Measurements from ENCODE around the gene PFKP. TPM values are rescaled to one million over a fixed set of nuclear protein-coding genes. Genes with fewer than 3 reads are reported as not detected.

The PFKP gene
- total RNA-seq, 1 donor from 2014 or later = 361 TPM

GRCh38 chr10:3110782-3111620 is 43.7 kb downstream of the PFKP start:
- Histone ChIP-seq H3K4me2 (ENCODE audit: low read length) (no peak overlapping the region), H3K4me1 (ENCODE audit: insufficient read depth, low read length) (peaks cover 17% of the 10 kb centered on the region), H3K27me3 (ENCODE audit: insufficient read depth, low read length) (no peaks in the 10 kb centered on the region), H3K9me3 (ENCODE audit: insufficient read depth, low read depth, low read length) (no peaks in the 10 kb centered on the region), H3K9ac (ENCODE audit: low read length) (no peak overlapping the region), H4K20me1 (ENCODE audit: insufficient read depth, low read length) (peaks cover 17% of the 10 kb centered on the region), H3K79me2 (ENCODE audit: insufficient read depth, low read length) (peaks cover 24% of the 10 kb centered on the region), H2AFZ (ENCODE audit: low read depth, low read length) (no peak overlapping the region), H3K36me3 (ENCODE audit: insufficient read depth, low read length) (peaks cover 45% of the 10 kb centered on the region), H3K4me3 (ENCODE audit: insufficient read depth, low read depth, low read length) (no peak overlapping the region), H3K27ac (ENCODE audit: low read depth, low read length) (no peak overlapping the region)
- no peaks in the 10 kb centered on the region for H3K27me3 Mint-ChIP-seq (ENCODE audit: low read depth, unreplicated experiment)
- DNase-seq (ENCODE audit: low read depth) (no peak), FAIRE-seq (peak; percentile 20)
- peaks cover 3% of the 10 kb centered on the region for H3K4me1 Mint-ChIP-seq (ENCODE audit: low read depth, unreplicated experiment)
- no peak overlapping the region for H3K4me3 Mint-ChIP-seq (ENCODE audit: unreplicated experiment)
- no peaks in the 10 kb centered on the region for H3K9me3 Mint-ChIP-seq (ENCODE audit: unreplicated experiment)
- TF ChIP-seq EZH2 (IDR thresholded peaks at IDR 0.05; ENCODE audit: insufficient read depth, low read length) (no peak), CTCF (IDR thresholded peaks at IDR 0.05; ENCODE audit: insufficient read depth, low read depth, low read length) (no peak)
- H3K36me3 Mint-ChIP-seq (ENCODE audit: low read depth, unreplicated experiment) = peaks cover 41% of the 10 kb centered on the region
- no peak overlapping the region for H3K27ac Mint-ChIP-seq (ENCODE audit: unreplicated experiment)

GRCh38 chr10:3111621-3112163 is 44.3 kb downstream of the PFKP start:
- peaks cover 44% of the 10 kb centered on the region for H3K36me3 Mint-ChIP-seq (ENCODE audit: low read depth, unreplicated experiment)
- H3K79me2 ChIP-seq (ENCODE audit: insufficient read depth, low read length) = peaks cover 24% of the 10 kb centered on the region
- H4K20me1 ChIP-seq (ENCODE audit: insufficient read depth, low read length) = peaks cover 17% of the 10 kb centered on the region
- H3K9ac ChIP-seq (ENCODE audit: low read length) = no peak overlapping the region
- H3K9me3 Mint-ChIP-seq (ENCODE audit: unreplicated experiment) = no peaks in the 10 kb centered on the region
- FAIRE-seq = no peak
- no peaks in the 10 kb centered on the region for H3K27me3 Mint-ChIP-seq (ENCODE audit: low read depth, unreplicated experiment)
- peaks cover 52% of the 10 kb centered on the region for H3K36me3 ChIP-seq (ENCODE audit: insufficient read depth, low read length)
- no peak overlapping the region for H3K4me2 ChIP-seq (ENCODE audit: low read length)
- no peak overlapping the region for H2AFZ ChIP-seq (ENCODE audit: low read depth, low read length)
- no peaks in the 10 kb centered on the region for H3K27me3 ChIP-seq (ENCODE audit: insufficient read depth, low read length)
- H3K27ac ChIP-seq (ENCODE audit: low read depth, low read length) = peak overlapping the region; percentile 18
- peak overlapping the region; percentile 58 for H3K27ac Mint-ChIP-seq (ENCODE audit: unreplicated experiment)
- no peak overlapping the region for H3K4me3 Mint-ChIP-seq (ENCODE audit: unreplicated experiment)
- H3K4me1 Mint-ChIP-seq (ENCODE audit: low read depth, unreplicated experiment) = peaks cover 3% of the 10 kb centered on the region
- H3K4me1 ChIP-seq (ENCODE audit: insufficient read depth, low read length) = peaks cover 17% of the 10 kb centered on the region
- no peak overlapping the region for H3K4me3 ChIP-seq (ENCODE audit: insufficient read depth, low read depth, low read length)
- no peaks in the 10 kb centered on the region for H3K9me3 ChIP-seq (ENCODE audit: insufficient read depth, low read depth, low read length)
- TF ChIP-seq CTCF (IDR thresholded peaks at IDR 0.05; ENCODE audit: insufficient read depth, low read depth, low read length) = no peak
- TF ChIP-seq EZH2 (IDR thresholded peaks at IDR 0.05; ENCODE audit: insufficient read depth, low read length) = no peak
- DNase-seq (ENCODE audit: low read depth) = no peak

- FAIRE-seq = no peak
Observed at GRCh38 chr10:3113343-3113720, 46.0 kb downstream of the PFKP start.

More at GRCh38 chr10:3113343-3113720, 46.0 kb downstream of the PFKP start:
- Histone ChIP-seq H3K27me3 (ENCODE audit: insufficient read depth, low read length) (no peaks in the 10 kb centered on the region), H3K27ac (ENCODE audit: low read depth, low read length) (no peak overlapping the region), H3K9me3 (ENCODE audit: insufficient read depth, low read depth, low read length) (no peaks in the 10 kb centered on the region), H2AFZ (ENCODE audit: low read depth, low read length) (no peak overlapping the region), H3K4me2 (ENCODE audit: low read length) (no peak overlapping the region), H3K9ac (ENCODE audit: low read length) (no peak overlapping the region), H3K4me1 (ENCODE audit: insufficient read depth, low read length) (peaks cover 5% of the 10 kb centered on the region), H3K4me3 (ENCODE audit: insufficient read depth, low read depth, low read length) (no peak overlapping the region), H4K20me1 (ENCODE audit: insufficient read depth, low read length) (peaks cover 17% of the 10 kb centered on the region), H3K79me2 (ENCODE audit: insufficient read depth, low read length) (peaks cover 24% of the 10 kb centered on the region), H3K36me3 (ENCODE audit: insufficient read depth, low read length) (peaks cover 65% of the 10 kb centered on the region)
- H3K4me1 Mint-ChIP-seq (ENCODE audit: low read depth, unreplicated experiment) = peaks cover 3% of the 10 kb centered on the region
- no peak for DNase-seq (ENCODE audit: low read depth)
- no peaks in the 10 kb centered on the region for H3K27me3 Mint-ChIP-seq (ENCODE audit: low read depth, unreplicated experiment)
- TF ChIP-seq EZH2 (IDR thresholded peaks at IDR 0.05; ENCODE audit: insufficient read depth, low read length) = no peak
- no peak for TF ChIP-seq CTCF (IDR thresholded peaks at IDR 0.05; ENCODE audit: insufficient read depth, low read depth, low read length)
- no peak overlapping the region for H3K4me3 Mint-ChIP-seq (ENCODE audit: unreplicated experiment)
- H3K9me3 Mint-ChIP-seq (ENCODE audit: unreplicated experiment) = no peaks in the 10 kb centered on the region
- H3K36me3 Mint-ChIP-seq (ENCODE audit: low read depth, unreplicated experiment) = peaks cover 45% of the 10 kb centered on the region
- H3K27ac Mint-ChIP-seq (ENCODE audit: unreplicated experiment) = no peak overlapping the region

Data from astrocyte (in vitro differentiated cells and primary cell).